ENCODE data around the gene SMYD2. TPM values are rescaled to one million over a fixed set of nuclear protein-coding genes. Genes with fewer than 3 reads are reported as not detected.
A peak's percentile ranks its signal among the peaks of the same experiment; 100 is the strongest.

SMYD2 gene
- total RNA-seq, 1 donor from 2014 or later: 65.6 TPM

GRCh38 chr1:214280386-214281020 lies 456 bp upstream of the SMYD2 start:
- DNase-seq (ENCODE audit: low read depth): peak; percentile 37
- peak; percentile 7 for TF ChIP-seq CTCF (conservative IDR thresholded peaks at IDR 0.05; ENCODE audit: low read depth, low read length)
- H3K4me3 ChIP-seq (ENCODE audit: low read depth, low read length): peak overlapping the region; percentile 93

- peak overlapping the region; percentile 93 for H3K4me3 ChIP-seq (ENCODE audit: low read depth, low read length)
- DNase-seq (ENCODE audit: low read depth): no peak
- no peak for TF ChIP-seq CTCF (conservative IDR thresholded peaks at IDR 0.05; ENCODE audit: low read depth, low read length)
These were observed 1.0 kb downstream of the SMYD2 start for GRCh38 chr1:214281720-214282629.

GRCh38 chr1:214282630-214283242 lies 1.8 kb downstream of the SMYD2 start:
- peak overlapping the region; percentile 93 for H3K4me3 ChIP-seq (ENCODE audit: low read depth, low read length)
- DNase-seq (ENCODE audit: low read depth): no peak
- TF ChIP-seq CTCF (conservative IDR thresholded peaks at IDR 0.05; ENCODE audit: low read depth, low read length): no peak

- no peak for DNase-seq (ENCODE audit: low read depth)
- H3K4me3 ChIP-seq (ENCODE audit: low read depth, low read length): no peak overlapping the region
- no peak for TF ChIP-seq CTCF (conservative IDR thresholded peaks at IDR 0.05; ENCODE audit: low read depth, low read length)
These were observed 4.9 kb downstream of the SMYD2 start for GRCh38 chr1:214285610-214286440.

GRCh38 chr1:214287884-214288283 lies 6.9 kb downstream of the SMYD2 start:
- DNase-seq (ENCODE audit: low read depth): no peak
- TF ChIP-seq CTCF (conservative IDR thresholded peaks at IDR 0.05; ENCODE audit: low read depth, low read length): no peak
- H3K4me3 ChIP-seq (ENCODE audit: low read depth, low read length): no peak overlapping the region

GRCh38 chr1:214289574-214290272 lies 8.8 kb downstream of the SMYD2 start:
- no peak overlapping the region for H3K4me3 ChIP-seq (ENCODE audit: low read depth, low read length)
- DNase-seq (ENCODE audit: low read depth): no peak
- no peak for TF ChIP-seq CTCF (conservative IDR thresholded peaks at IDR 0.05; ENCODE audit: low read depth, low read length)
